NCI-H82 treated with DMSO at 0.1 percent for 48 hours (cell line): ENCODE results near the gene PROSER2.

Experiments used
- DNase-seq: peaks from one replicate; lab custom pipeline; 2025; ENCODE audit not compliant: unreplicated experiment; lab: John Stamatoyannopoulos, UW

The PROSER2 gene, protein sequence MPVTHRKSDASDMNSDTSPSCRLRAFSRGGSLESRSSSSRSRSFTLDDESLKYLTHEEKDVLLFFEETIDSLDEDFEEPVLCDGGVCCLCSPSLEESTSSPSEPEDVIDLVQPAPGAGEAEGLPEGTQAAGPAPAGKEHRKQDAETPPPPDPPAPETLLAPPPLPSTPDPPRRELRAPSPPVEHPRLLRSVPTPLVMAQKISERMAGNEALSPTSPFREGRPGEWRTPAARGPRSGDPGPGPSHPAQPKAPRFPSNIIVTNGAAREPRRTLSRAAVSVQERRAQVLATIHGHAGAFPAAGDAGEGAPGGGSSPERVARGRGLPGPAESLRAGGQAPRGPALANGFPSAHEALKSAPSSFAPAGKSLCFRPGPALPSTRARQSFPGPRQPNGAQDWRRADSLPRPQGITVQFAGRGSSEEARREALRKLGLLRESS

DNA sequence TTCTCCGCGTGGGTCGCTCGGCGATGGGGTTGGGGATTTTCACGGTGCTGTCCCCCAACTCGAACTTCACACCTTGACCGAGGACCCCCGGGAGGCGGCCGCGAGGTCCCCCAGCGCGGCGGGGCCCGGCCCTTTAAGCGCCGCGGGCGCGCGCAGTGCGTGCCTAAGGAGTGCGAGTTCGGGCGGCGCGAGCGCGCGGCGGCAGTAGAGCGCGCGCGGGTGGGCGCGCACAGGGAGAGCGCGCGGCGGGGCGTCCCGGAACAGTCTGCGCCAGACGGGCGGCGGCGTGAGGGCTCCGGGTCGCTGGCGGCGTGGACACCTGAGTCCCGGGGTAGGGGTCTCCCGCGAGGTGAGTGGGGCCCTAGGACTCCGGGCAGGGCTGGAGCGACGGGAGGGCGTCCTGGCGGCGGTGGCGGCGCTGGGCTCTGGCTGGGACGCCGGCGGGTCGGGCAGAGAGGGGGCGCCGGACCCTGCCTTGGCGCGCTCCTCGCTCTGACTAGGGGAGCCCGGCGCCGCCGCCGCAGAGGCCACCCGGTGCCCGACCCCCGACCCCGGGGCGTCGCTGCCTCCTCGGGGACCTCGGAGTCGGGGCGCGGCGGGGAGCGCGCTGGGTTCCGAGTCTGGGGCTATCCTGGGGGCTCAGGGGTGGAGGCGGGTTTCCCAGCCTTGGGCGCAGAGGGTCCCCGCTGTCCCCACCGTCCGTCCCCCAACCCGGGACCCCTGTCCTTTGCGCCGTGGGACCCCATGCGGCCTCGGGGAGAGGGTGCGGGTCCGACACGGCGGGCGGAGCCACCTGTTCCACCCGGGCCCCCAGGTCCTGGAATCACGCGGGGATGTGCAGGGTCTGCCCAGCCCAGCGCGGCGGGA lies at the start of gene PROSER2:
Gene PROSER2 (plus strand): TSS at position 235 of the 867 bp plus-strand sequence. CDS start 28,722 bp downstream, outside the sequence.
- DNase-seq: no peak

- DNase-seq: no peak
Observed at GRCh38 chr10:11773761-11774441, 49.3 kb upstream of the PROSER2 start.

GRCh38 chr10:11775412-11775811 lies 47.7 kb upstream of the PROSER2 start:
- DNase-seq: no peak

DNA sequence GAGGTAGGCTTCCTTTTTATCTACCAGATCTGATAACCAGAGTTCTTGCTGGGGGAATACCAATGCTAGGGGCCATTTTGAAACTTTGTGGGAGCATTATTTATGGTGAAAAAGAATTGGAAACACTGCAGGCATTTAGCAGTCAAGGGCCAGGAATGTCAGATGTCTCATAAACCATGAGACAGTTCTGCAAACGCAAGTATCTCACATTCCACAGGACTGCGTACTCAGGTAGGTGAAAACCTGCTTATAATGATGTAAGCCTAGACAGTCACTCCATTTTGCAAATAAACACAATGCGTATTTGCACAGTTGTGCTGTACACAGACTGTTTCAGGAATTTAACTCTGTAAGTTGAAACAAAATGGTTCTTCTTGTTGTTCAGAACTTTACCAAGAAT lies 47.1 kb upstream of the PROSER2 start:
- DNase-seq: no peak

DNA sequence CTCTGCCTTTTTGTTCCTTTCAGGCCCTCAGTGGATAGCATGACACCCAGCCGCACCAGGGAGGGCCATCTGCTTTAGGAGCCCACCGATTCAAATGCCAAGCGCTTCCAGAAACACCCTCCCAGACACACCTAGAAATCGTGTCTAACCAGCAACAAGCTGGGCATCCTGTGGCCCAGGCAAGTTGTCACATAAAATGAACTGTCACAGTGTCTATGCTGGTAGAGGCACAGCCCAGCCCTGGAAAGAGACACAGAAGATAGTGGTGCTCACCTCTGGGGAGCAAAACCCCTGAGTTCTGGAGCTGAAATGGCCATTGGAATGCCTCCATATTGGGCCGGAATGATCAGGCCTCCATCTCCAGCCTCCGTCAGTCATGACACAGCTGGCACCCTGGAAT lies 42.0 kb upstream of the PROSER2 start:
- DNase-seq: no peak

DNA sequence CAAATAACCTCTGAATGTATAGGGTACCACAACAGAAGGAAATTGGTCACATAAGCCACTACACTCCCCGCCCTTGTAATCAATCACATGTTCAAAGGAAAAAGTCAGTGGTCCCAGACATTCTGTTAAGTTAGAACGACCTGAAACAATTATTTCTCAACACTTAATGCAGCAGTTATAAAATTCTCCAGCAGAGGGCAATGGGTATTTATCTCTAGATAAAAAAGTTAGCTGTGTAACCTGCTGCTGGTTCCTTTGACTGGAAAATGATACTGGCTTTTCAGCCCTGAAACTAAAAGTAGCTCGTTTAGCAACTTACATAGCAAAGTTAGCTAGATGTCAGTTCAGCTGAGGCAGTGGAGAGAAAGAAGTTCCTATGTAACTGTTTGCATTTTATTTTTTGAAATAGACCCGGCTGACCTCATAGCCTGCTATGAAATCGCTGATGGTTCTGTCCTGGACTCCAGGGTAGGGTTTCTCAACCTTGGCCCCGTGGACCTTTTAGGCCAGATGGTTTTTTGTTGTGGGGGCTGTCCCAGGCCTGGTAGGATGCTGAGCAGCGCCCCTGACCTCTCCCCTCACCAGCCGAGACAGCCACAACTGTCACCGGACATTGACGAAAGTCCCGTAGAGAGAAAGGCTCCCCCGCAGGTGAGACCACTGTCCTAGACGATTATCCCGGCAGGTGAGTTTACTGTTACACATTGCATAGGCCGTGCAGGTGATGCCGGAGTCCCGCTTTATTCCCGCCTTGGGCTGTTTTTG lies 40.2 kb upstream of the PROSER2 start:
- no peak for DNase-seq

GRCh38 chr10:11783558-11783865 lies 39.6 kb upstream of the PROSER2 start:
- no peak for DNase-seq

DNA sequence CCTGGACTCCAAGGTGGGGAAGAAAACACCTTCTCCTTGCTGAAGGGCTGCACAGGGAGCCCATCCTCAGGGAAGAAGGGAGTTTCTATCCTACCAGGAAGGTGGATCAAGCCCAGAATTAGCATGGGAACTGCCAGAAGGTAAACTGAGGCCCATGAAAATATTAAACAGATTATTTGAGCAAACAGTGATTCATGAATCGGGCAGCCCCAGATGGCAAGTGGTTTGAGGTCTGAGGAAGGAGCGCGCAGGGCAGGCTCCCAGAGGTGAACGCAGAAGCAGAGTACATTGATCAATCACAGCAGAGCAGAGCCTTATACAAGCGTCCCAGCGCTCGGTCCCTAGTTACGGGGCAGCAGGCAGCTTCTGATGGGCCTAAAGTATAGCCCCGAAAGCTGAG lies 35.8 kb upstream of the PROSER2 start:
- DNase-seq: no peak

DNA sequence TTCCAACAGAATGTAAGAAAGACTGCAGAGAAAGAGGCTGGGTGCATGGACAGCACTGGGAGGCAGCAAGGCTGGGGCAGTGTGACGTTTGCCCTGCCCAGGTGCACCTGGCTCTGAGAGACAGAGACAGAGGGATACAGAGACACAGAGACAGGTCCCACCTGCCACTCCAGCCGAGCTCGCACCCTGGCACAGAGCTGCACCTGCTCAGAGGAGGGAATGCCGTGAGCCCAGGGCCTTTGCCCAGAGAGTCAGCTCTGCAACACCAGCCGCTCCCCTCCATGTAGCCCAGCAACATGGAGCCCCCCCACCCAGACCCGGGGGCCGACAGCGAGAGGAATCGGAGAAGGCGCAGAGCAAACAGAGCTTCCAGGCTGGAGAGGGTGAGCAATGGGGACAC lies 35.3 kb upstream of the PROSER2 start:
- DNase-seq: no peak

GRCh38 chr10:11789306-11789705 lies 33.9 kb upstream of the PROSER2 start:
- DNase-seq: no peak

DNA sequence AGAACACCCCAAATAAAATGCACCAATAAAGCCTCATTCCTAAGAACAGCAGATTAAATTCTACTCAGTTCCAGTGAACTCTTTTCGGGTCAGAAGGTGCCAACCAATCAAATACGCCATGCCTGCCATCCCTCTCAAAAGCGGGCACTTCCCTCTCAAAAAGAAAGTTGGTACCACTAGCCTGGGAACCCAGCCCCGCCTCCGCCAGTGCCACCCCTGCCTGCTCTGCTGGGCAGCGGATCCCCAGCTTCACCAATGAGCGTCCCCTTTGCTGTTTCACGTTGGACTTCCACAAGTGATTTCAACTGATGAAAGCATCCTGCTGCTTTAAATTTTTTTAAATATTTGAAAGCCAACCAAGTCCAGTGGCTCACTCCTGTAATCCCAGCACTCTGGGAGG lies 33.2 kb upstream of the PROSER2 start:
- no peak for DNase-seq

DNA sequence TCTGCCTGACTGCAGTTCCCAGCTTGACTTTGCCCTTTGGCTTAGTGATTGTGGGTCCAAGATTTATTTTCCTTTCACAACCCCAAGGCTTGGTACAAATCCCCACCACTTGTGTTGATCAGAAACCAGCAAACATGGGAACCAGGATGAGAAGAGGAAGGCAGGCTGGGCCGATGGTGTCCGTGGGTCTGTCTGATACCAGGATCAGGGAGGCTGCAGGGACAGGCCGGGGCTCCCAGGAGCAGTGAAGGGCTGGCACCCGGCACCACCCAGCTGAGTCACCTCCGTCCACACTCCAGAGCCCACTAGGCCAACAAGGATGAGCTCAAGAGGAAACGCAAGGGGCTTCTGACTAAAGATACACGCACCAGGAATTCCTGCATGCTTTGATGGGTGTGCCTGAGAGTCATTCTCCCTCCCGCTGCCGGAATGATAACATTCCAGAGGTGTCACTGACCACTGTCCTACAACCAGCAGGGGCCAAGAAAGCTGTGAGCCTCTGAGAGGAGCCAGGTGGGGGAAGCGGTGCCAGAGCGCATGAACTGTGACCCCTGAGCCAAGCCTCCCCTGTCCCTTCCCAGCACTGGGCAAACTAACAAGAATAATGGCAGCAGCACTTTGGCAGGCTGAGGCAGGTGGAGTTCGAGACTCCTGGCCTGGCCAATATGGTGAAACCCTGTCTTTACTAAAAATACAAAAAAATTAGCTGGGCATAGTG lies 29.2 kb upstream of the PROSER2 start:
- DNase-seq: no peak

DNA sequence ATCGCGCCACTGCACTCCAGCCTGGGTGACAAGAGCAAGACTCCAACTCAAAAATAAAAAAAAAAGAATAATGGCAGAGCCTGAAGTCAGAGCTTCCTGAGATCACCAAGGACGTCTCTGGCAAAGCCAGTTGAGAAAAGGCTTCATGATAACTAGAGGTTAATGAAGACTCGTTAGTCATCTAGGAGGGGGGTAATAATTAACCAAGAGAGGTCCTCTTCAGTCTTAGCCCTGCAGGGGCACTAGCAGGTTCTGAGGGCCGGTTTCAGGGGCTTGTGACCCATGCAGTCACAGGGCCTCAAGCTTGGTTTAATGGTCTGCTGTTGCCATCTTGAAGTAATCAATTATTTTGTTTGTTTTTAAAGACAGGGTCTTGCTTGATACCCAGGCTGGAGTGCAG lies 28.6 kb upstream of the PROSER2 start:
- no peak for DNase-seq

DNA sequence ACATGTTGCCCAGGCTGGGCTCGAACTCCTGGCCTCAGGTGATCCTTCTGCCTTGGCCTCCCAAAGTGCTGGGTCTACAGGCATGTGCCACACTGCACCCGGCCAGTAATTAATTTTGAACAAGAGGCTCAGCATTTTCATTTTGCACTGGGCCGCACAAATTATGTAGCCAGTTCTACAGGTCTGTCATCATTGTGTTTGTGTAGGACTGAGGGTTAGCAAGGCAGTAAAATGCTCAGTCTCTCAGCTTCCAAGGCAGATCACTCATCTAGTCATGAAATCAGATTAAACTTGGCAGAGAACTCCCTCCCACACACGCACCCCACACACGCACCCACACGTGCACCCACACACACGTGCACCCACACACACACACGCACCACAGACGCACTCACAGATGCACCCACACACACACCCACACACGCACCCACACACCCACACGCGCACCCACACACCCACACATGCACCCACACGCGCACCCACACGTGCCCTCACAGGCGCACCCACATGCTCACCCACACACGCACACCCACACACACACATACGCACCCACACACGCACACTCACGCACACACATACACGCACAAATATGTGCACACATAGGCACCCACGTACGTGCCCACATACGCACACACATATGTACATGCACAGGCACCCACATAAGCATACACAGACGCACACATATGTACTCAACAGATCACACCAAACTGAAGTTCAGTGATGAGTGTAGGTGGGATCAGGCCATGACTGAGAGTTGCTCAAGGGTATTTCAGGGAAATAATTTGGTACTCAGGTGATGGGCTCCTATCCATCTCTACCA lies 27.8 kb upstream of the PROSER2 start:
- DNase-seq: no peak

- no peak for DNase-seq
Observed at GRCh38 chr10:11796474-11796873, 26.7 kb upstream of the PROSER2 start.

GRCh38 chr10:11797281-11797680 lies 25.9 kb upstream of the PROSER2 start:
- no peak for DNase-seq

DNA sequence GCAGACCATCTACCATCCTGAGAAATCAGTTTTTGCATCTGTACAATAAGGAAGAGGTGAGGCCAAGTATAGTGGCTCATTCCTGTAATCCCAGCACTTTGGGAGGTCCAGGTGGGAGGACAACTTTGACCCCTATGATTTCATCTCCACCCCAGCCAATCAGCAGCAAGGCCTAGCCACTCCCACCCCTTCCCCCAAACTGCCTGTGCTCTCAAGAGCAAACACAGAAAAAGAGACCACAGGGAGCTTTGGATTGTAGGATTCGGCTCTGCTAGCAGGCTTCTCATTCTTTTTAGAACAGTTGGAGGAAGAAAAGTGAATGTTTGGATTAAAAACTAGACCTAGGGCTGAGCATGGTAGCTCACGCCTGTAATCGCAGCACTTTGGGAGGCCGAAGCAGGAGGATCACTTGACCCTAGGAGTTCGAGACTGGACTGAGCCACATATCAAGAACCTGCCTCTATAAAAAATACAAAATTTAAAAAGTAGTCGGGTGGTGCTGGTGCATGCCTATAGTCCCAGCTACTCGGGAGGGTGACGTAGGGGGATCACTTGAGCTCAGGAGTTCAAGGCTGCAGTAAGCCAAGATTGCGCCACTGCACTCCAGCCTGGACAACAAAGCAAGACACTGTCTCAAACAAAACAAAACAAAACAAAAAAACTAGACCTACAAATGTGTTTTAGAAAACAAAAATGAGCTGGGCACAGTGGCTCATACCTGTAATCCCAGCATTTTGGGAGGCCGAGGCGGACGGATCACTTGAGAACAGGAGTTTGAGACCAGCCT lies 25.1 kb upstream of the PROSER2 start:
- no peak for DNase-seq

DNA sequence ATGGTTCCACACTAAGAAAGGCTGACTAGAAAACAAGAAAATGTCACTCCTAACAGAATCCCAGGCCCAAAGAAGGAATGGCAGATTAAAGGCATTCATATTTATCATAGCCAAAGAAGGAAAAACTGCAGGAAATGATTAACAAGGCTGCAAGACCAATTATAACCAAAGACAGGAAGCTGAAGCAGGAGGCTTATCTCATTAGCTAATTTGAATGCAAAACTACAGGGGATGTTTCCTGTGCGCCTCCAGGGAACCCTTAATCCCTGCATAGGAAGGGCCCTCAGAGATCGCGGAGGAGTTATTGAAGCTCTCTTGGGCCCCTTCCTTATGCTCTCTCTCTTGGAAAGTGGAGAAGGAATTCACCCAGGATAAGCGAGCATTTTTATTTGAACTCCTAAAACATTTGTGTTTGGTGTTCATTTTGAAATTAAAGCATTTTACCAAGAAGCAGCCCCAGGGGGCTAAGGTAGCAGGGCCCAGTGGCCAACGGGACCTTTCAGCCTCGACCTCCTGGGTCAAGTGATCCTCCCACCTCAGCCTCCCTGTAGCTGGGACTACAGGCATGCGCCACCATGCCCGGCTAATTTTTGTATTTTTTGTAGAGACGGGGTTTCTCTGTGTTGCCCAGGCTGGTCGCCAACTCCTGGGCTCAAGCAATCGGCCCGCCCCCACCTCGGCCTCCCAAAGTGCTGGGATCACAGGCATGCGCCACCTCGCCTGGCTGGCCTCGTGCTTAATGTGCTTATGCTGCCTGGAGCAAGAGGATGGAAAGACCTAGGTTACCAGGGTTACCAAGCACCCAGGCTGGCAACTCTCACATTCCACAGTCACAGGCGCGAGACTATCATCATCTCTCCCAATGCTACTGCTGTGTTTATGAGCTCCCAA lies 24.1 kb upstream of the PROSER2 start:
- DNase-seq: no peak
